ENCODE measurements around the gene GLIS1.
A peak's percentile ranks its signal among the peaks of the same experiment; 100 is the strongest.

Gene GLIS1

DNA sequence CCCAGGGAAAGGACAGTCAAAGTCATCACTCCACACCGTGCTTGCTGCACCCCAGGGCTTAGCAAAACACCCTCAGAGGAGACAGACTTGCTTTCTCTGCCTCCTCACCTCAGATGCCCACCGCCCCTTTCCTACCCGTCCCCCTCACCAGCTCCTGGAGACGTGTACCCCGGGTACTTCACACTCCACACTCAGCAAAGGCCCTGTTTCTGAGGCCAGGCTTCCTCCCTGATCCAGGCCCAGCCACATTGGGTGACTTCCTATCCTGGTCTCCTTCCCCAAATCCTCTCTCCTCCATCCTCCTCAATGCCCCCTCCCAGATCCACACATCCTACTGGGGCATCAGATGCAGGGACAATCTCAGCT, 163.0 kb downstream of the GLIS1 start:
- DNase-seq: no peak

- DNase-seq: no peak
Measured at GRCh38 chr1:53575141-53575954, 163.6 kb downstream of the GLIS1 start.

DNA sequence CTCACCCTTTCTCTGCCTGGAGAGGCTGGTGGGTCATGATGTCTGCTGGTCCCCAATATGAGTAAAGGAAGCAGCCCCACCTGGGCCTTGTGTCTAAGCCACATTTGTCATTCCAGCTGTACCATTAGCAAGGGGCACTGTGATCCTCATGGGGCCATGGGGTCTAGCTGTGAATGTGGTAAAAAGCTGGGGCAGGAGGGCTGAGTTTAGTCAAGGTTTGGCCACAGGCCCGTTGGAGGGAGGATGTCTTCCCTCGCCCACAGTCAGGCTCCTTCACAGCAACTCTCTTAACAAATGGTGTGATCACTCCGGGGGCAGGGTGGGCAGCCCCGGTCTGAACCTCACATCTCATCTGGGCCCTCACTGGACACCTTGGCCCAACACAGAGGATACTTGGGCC, 164.3 kb downstream of the GLIS1 start:
- no peak for DNase-seq

GRCh38 chr1:53573931-53574330, 165.0 kb downstream of the GLIS1 start:
- no peak for DNase-seq

DNA sequence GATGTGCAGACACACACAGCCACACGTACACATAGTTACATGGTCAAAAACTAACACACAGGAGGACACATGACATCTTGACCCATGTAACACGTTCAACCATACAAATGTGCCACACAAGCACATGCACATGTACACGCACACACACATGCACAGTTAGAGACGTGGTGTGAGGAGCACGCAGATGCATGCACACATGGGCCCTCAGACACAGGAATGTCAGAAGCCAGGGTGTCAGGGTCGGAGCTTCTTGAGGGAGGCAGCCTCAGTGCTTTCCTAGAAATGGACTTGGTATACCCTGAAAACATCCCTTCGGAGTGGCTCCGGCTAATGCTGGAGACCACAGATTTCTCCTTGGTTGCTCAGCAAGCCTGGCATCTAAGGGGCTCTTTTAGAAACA, 165.4 kb downstream of the GLIS1 start:
- no peak for DNase-seq

- peak; percentile 13 for DNase-seq
Measured at GRCh38 chr1:53572815-53573173, 166.2 kb downstream of the GLIS1 start.

DNA sequence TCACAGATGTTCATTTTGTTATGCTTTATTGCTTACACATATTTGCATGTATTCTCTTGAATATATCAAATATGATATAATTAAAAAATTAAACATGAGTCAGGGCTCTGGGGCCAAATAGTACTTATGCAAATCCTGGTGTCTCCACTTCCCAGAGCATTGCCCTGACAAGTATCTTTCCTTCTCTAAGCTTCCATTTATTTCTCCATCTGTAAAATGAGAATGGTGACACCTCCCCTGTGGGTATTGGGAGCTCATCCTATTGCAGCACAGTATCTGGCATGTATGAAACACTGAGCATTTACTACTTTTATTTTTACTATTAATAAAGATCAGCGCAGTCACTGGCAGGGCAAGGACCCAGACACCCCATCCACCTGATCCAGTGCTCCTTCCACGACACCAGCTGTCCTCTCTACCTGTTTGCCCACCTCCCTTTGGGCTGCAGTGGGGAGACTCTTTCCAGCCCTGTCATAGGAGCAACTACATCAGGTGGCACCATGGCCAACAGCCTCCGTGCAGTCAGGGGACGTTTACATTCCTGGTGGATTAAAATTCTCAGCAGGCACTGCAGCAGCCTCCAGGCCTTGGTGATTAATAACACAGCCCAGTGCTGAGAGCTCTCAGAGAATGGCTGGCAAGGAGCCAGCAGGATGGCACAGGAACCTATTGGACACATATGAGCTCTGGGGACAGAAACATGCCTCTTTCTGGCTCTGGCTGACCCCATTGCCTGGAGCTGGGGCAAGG, 166.7 kb downstream of the GLIS1 start:
- peak; percentile 85 for DNase-seq

GRCh38 chr1:53568540-53568939, 170.4 kb downstream of the GLIS1 start:
- no peak for DNase-seq

DNA sequence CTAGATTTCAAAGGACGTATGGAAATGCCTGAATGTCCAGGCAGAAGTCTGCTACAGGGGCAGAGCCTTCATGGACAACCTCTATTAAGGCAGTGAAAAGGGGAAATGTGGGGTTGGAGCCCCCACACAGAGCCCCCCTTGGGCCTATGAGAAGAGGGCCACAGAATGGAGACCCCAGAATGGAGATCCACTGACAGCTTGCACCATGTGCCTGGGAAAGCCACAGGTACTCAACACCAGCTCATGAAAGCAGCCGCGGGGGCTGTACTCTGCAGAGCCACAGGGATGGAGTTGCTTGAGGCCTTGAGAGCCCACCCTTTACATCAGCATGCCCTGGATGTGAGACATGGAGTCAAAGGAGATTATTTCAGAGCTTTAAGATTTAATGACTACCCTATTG, 171.1 kb downstream of the GLIS1 start:
- no peak for DNase-seq

GRCh38 chr1:53567450-53567849, 171.5 kb downstream of the GLIS1 start:
- DNase-seq: no peak

DNA sequence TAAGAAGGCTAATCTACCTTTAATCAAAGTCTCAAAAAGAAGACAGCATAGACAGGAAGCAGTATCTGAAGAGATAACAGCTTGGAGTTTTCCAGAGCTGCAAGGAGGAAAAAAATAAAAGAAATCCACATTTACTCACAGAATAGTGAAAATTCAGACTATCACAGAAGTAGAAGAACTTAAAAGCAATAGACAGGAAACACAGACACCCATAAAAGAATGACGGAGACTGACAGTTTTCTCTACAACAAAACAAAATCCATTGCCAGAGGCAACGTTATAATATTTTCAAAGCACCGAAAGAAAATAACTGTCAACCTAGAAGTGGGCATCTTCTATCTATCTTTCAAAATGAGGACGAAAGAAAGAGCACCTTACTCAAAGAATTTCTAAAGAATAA, 175.4 kb downstream of the GLIS1 start:
- no peak for DNase-seq

DNA sequence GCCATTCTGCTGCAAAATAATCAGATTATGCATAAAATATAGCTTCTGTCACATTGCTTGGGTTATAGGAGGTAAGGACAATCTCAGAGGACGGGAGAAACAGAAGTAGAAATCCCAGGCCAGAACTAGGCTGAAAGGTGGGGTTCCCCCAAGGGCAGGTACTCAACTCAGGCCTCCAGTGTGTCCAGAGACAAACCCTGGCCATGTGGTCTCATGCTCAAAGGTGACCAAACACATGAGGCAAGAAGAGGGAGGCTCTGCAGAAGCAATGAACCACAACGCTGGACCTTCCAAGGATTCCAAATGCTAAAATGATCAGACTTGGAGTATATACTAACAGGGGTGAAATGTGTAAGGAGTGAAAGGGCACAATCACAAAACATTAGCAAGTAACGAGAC, 176.0 kb downstream of the GLIS1 start:
- DNase-seq: no peak

GRCh38 chr1:53562291-53562980, 176.5 kb downstream of the GLIS1 start:
- no peak for DNase-seq

DNA sequence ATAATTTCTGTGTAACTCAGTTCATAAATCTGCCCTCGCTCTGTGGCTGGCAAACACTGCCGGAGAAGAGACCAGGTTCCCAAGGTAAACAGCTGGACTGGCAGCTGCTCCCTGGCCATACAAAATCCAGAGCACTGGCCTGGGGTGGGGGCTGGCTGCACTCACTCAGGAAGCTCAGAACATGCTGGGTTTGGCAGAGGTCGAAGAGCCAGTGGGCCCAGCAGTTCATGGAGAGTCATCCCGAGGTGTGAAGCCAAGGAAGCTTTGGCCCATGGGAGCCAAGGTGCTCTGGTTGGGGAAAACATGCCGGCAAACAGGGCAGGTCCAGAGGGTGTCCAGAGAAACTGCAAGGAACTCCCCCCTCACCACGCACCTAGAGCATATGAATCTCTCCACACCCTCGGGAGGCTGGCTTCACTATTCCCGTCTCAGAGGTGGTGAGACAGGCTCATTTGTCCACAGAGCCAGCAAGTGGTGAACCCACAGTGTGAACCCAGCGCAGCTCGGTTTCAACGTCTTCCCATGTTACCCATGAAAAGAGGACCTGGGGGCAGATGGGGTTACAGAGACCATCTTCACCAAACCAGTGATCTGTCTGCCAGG, 177.4 kb downstream of the GLIS1 start:
- no peak for DNase-seq

DNA sequence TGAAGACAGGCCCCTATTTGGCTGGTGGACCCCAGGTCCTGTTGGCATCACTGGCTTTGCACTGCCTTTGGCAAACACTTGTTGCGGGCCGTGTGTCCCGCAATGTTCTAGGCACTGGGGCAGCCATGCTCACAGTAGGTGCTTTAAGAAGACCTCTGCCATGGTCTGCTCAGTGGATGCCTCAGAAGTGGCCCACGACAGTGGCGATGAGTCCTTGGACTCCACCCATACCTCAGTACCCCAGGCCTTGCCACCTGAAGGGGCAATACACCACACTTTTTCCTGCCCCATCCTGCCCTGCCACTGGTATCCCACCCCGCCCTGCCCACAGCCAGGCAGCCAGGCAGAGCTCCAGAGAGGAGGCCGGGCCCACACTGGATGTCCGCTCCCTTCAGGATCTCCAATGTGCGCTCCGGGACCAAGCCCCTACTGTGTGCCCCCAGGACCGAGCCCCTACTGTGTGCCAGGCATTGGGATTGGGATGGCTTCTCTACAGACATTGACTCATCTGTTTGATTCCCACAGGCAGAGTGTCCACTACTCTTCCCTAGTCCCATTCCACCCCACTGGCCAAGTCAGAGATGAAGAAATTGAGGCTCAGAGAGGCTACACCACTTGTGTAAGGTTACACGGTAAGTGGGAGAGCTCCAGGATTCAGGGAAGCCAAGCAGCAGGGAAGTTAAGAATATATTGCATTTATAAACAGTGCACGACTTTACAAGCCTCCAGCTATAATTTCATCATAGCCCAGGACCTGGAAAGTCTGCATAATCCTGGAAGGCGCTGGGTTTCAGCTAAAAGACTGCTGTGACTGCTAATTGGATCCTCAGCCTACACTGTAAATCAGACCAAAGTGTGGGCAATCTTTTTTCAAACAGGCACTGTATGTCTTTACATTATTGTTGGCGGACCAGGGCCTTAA, 178.1 kb downstream of the GLIS1 start:
- DNase-seq: no peak

GRCh38 chr1:53559854-53560580, 178.9 kb downstream of the GLIS1 start:
- no peak for DNase-seq

DNA sequence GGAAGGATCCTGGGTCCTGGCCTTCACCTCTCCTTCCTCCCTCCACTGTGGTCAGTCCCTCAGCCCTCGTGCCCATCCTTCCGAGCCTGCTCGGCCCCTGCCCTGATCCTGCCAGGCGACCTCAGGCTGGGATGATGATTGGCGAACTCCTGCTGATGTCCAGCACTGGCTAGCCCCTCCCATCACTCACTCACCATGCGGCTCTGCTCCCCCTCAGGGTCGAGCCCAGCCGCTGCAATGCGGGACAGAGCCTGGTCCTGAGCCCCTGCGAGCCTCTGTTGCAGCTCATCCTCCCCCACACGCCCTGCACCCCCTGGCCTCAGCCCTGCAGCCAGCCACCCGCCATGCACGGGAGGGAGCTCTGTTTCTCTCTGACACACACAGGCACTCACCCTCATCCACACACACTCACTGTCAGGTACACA, 179.6 kb downstream of the GLIS1 start:
- no peak for DNase-seq

DNA sequence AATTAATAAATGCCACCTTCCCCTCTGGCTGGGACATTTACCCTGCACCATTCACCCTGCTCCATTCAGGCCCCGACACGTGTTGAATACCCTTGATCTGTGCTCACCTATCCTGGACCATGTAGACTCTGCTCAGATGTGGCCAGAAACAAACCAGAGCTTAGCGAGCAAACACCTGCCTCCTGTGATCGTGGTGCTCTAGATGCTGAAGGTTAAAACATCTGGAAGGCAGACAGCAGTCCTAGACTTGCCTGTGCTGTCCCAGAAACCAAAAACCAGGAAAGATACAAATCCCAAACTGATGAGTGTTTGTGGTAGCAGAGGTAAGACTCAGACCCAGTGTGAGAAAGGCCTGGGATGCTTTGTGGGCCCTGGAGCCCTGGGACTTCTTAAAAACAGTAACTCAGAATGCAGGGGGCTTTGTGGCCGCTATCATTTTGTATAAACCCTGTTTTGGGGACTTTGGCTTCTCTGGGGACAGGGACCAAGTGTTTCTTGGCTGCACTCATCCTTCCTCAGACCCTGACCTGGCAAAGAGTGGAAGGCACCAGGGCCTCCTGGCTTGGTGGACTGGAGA, 180.1 kb downstream of the GLIS1 start:
- no peak for DNase-seq

GRCh38 chr1:53557830-53558738, 180.9 kb downstream of the GLIS1 start:
- DNase-seq: no peak

DNA sequence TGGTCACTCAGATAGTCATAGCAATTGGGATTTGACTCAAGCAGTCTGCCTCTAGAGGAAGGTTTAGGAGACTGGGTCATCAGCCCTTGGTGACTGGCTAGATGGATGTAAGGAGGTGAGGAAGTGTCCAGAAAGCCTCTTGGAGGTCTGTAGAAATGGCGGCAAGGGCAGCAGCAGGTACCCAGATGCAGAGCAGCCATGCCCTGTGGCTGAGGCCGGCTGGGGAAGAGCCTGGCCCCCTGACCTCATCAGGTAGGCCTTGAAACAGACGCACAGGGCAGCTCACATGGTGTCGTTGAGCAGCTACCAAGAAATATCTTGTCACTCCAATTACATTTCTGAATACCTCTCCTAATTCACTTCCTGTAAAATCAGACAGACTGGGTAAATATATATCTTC, 181.6 kb downstream of the GLIS1 start:
- DNase-seq: no peak

Data from DMS79 (cell line).